Measurements from ENCODE around the gene THAP7. TPM values are rescaled to one million over a fixed set of nuclear protein-coding genes. Genes with fewer than 3 reads are reported as not detected.

Gene THAP7
- polyA plus RNA-seq, 1 donor (not counting 4 experiments of a cell fraction or from before 2014, with no cell fraction given) = 10.4 TPM

DNA sequence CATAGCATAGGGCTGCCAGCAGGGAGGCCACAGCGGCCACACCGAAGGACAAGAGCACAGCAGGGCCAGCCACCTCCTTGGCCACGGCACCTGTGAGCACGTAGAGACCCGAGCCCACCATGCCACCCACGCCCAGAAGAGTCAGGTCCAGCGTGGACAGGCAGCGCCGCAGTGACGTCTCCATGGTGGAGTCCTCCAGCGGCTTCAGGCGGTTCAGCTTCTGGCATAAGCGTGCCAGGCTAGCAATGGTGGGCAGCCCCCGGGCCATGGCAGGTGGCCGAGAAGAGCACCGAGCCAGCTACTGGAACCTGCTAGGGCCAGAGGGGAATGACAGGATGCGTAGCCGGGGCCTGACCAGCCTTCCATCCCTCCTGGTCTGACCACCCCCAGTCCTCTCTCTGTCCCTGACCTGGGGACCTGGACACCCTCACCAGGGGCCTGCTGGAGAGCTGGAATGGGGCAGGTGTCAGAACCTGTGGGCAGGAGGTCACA is 29.7 kb upstream of the THAP7 start:
- no peaks in the 10 kb centered on the region for H4K20me1 ChIP-seq (ENCODE audit: control insufficient read depth, extremely low read depth, insufficient read depth, low read length)
- FAIRE-seq = no peak
- H3K9me3 ChIP-seq (ENCODE audit: control insufficient read depth, low read depth, low read length) = no peaks in the 10 kb centered on the region
- DNase-seq (ENCODE audit: low read depth, low spot score) = no peak
- peaks cover 14% of the 10 kb centered on the region for H3K4me1 ChIP-seq (ENCODE audit: control insufficient read depth, extremely low read depth, insufficient read depth, low read length)
- H3K9me1 ChIP-seq (ENCODE audit: control insufficient read depth, extremely low read depth, insufficient read depth, low read length) = no peaks in the 10 kb centered on the region
- no peaks in the 10 kb centered on the region for H3K79me2 ChIP-seq (ENCODE audit: control insufficient read depth, insufficient read depth, low read length)
- no peak overlapping the region for H3K4me2 ChIP-seq (ENCODE audit: control insufficient read depth, extremely low read depth, insufficient read depth, low read depth, low read length)
- no peak overlapping the region for H3K9ac ChIP-seq (ENCODE audit: control insufficient read depth, extremely low read depth, insufficient read depth, low read length)
- no peak overlapping the region for H2AFZ ChIP-seq (ENCODE audit: control insufficient read depth, low read length)
- no peak overlapping the region for H3K27ac ChIP-seq (ENCODE audit: control insufficient read depth, insufficient read depth, low read length)
- dilution Hi-C loops (cut with MboI; ENCODE audit: extremely low pct_ligation_motif_present, low sequenced_read_pairs) = no loop called here
- H3K4me3 ChIP-seq (ENCODE audit: control insufficient read depth in 2 of 3, extremely low read depth in 1 of 3, insufficient read depth in 2 of 3, low read depth in 1 of 3, low read length in 3 of 3) = no peak overlapping the region
- no peaks in the 10 kb centered on the region for H3K36me3 ChIP-seq (ENCODE audit: control insufficient read depth in 2 of 2, extremely low read depth in 1 of 2, insufficient read depth in 2 of 2, low read length in 2 of 2)
- TF ChIP-seq, protein P1, sequence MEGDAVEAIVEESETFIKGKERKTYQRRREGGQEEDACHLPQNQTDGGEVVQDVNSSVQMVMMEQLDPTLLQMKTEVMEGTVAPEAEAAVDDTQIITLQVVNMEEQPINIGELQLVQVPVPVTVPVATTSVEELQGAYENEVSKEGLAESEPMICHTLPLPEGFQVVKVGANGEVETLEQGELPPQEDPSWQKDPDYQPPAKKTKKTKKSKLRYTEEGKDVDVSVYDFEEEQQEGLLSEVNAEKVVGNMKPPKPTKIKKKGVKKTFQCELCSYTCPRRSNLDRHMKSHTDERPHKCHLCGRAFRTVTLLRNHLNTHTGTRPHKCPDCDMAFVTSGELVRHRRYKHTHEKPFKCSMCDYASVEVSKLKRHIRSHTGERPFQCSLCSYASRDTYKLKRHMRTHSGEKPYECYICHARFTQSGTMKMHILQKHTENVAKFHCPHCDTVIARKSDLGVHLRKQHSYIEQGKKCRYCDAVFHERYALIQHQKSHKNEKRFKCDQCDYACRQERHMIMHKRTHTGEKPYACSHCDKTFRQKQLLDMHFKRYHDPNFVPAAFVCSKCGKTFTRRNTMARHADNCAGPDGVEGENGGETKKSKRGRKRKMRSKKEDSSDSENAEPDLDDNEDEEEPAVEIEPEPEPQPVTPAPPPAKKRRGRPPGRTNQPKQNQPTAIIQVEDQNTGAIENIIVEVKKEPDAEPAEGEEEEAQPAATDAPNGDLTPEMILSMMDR (optimal IDR thresholded peaks at IDR 0.05 in 1 of 3, IDR thresholded peaks at IDR 0.05 in 1 of 3, conservative IDR thresholded peaks at IDR 0.05 in 1 of 3; ENCODE audit: extremely low read depth in 1 of 3, insufficient read depth in 2 of 3, low read length in 3 of 3) = no peak
- no peak for TF ChIP-seq EZH2 (IDR thresholded peaks at IDR 0.05; ENCODE audit: low read length)
- peaks cover 22% of the 10 kb centered on the region for H3K27me3 ChIP-seq (ENCODE audit: control insufficient read depth, extremely low read depth, insufficient read depth, low read length)

DNA sequence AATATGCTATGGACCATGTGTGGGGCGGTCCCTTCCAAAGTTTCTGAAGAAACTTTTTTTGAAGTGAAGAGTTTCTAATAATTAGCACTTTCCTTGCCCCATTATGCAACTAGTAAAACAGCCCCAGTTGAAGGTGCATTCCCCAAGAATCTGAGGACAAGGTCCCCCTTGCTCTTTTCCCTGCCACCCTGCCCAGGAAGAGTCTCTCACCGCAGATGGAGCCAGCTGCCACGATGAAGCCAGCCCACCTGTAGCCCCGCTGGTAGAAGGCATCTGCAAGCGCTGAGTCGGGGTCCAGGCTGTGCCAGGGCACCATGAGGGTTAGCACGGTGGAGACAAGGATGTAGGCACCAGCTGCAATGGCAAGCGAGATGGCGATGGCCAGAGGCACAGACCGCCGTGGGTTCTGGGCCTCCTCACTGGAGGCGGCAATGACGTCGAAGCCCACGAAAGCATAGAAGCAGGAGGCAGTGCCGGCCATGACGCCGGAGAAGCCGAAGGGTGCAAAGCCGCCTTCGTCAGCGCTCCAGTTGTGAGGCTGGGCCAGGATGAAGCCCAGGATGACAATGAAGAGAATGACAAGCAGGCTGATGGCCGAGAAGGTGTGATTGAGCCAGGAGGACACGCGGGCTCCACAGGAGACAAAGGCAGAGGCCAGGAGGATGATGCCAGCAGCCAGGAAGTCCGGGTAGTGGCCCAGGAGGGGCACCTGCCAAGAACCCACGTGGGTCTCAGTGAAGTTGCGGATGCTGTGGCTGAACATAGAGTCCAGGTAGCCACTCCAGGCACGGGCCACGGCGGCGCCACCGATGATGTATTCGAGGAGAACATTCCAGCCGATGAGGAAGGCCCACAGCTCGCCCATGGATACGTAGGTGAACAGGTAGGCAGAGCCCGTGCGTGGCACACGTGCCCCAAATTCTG is 29.0 kb upstream of the THAP7 start:
- Histone ChIP-seq H4K20me1 (ENCODE audit: control insufficient read depth, extremely low read depth, insufficient read depth, low read length) (no peaks in the 10 kb centered on the region), H3K79me2 (ENCODE audit: control insufficient read depth, insufficient read depth, low read length) (no peaks in the 10 kb centered on the region), H3K9me1 (ENCODE audit: control insufficient read depth, extremely low read depth, insufficient read depth, low read length) (no peaks in the 10 kb centered on the region), H3K9ac (ENCODE audit: control insufficient read depth, extremely low read depth, insufficient read depth, low read length) (no peak overlapping the region), H3K27ac (ENCODE audit: control insufficient read depth, insufficient read depth, low read length) (no peak overlapping the region), H2AFZ (ENCODE audit: control insufficient read depth, low read length) (no peak overlapping the region), H3K9me3 (ENCODE audit: control insufficient read depth, low read depth, low read length) (no peaks in the 10 kb centered on the region), H3K36me3 (ENCODE audit: control insufficient read depth in 2 of 2, extremely low read depth in 1 of 2, insufficient read depth in 2 of 2, low read length in 2 of 2) (no peaks in the 10 kb centered on the region), H3K4me1 (ENCODE audit: control insufficient read depth, extremely low read depth, insufficient read depth, low read length) (peaks cover 21% of the 10 kb centered on the region), H3K4me2 (ENCODE audit: control insufficient read depth, extremely low read depth, insufficient read depth, low read depth, low read length) (no peak overlapping the region), H3K27me3 (ENCODE audit: control insufficient read depth, extremely low read depth, insufficient read depth, low read length) (peaks cover 22% of the 10 kb centered on the region), H3K4me3 (ENCODE audit: control insufficient read depth in 2 of 3, extremely low read depth in 1 of 3, insufficient read depth in 2 of 3, low read depth in 1 of 3, low read length in 3 of 3) (no peak overlapping the region)
- dilution Hi-C loops (cut with MboI; ENCODE audit: extremely low pct_ligation_motif_present, low sequenced_read_pairs) = no loop called here
- TF ChIP-seq, protein P1 (optimal IDR thresholded peaks at IDR 0.05 in 1 of 3, IDR thresholded peaks at IDR 0.05 in 1 of 3, conservative IDR thresholded peaks at IDR 0.05 in 1 of 3; ENCODE audit: extremely low read depth in 1 of 3, insufficient read depth in 2 of 3, low read length in 3 of 3) = no peak
- no peak for TF ChIP-seq EZH2 (IDR thresholded peaks at IDR 0.05; ENCODE audit: low read length)
- DNase-seq (ENCODE audit: low read depth, low spot score) = no peak
- FAIRE-seq = no peak
